B cell (primary cell): ENCODE measurements around the gene MVB12A. TPM values are rescaled to one million over a fixed set of nuclear protein-coding genes. Genes with fewer than 3 reads are reported as not detected.

Source experiments
- ATAC-seq: fragments of 200-7000 bp; cut with Tn5 transposase; one replicate; pipeline ENCODE4 v1.10.0; 2021; ENCODE audit warnings: low read depth, mild to moderate bottlenecking, moderate number of reproducible peaks, moderate library complexity
- CTCF ChIA-PET: fragments of 350-600 bp; sonication (Branson Sonifier 250); formaldehyde crosslinking; loops from one replicate; lab custom pipeline; 2021; ENCODE audit warnings: antibody characterized with exemption, inconsistent platforms; lab: Charles Lee
- POLR2A ChIA-PET: fragments of 350-600 bp; sonication (Branson Sonifier 250); formaldehyde crosslinking; loops from one replicate; lab custom pipeline; 2021; ENCODE audit warnings: antibody characterized with exemption; lab: Charles Lee
- DNase-seq: peaks from one replicate; pipeline ENCODE4 v3.0.0; 2013
- H2AFZ ChIP-seq: 2 replicates; pipeline ENCODE4 v1.6.1; 2012; ENCODE audit warnings: mild to moderate bottlenecking, low read depth, low read length; ENCODE audit not compliant: insufficient read depth, poor library complexity, severe bottlenecking
- H3K27ac ChIP-seq, 2 donors: 1 replicate in 1 of 2; 2 replicates in 1 of 2; pipeline ENCODE4 v1.5.1; 2012 to 2013; ENCODE audit warnings: low read length in 2 of 2, mild to moderate bottlenecking in 2 of 2, moderate library complexity in 1 of 2
- H3K27me3 ChIP-seq, 4 experiments: fragments of 200-600 bp in 1 of 4; sonication (generic) in 1 of 4; replicated peaks in 1 of 4; 1 replicate in 2 of 4; 2 replicates in 2 of 4; pipeline versions ENCODE4 v1.6.1 to v1.7.0; 2013 to 2016; ENCODE audit warnings: low read length in 3 of 4, mild to moderate bottlenecking in 2 of 4, mixed read lengths in 1 of 4, moderate library complexity in 1 of 4; ENCODE audit not compliant: insufficient read depth in 4 of 4, control insufficient read depth in 3 of 4; ENCODE audit errors: control extremely low read depth in 1 of 4
- H3K36me3 ChIP-seq, 2 experiments: replicated peaks in 1 of 2; 1 replicate in 1 of 2; 2 replicates in 1 of 2; pipeline versions ENCODE4 v1.6.1 to v1.7.1; 2013; ENCODE audit warnings: low read length in 1 of 2; ENCODE audit not compliant: insufficient read depth in 2 of 2, control insufficient read depth in 1 of 2; ENCODE audit errors: control extremely low read depth in 1 of 2, extremely low read depth in 1 of 2
- H3K4me1 ChIP-seq, 2 donors: fragments of 200-600 bp in 1 of 2; sonication (generic) in 1 of 2; 1 replicate in 1 of 2; 2 replicates in 1 of 2; pipeline versions ENCODE4 v1.5.1 to v1.6.1; 2013 to 2017; ENCODE audit warnings: low read length in 2 of 2; ENCODE audit not compliant: control insufficient read depth in 2 of 2, insufficient read depth in 2 of 2
- H3K4me2 ChIP-seq: replicated peaks from 2 replicates; pipeline ENCODE3; 2012; ENCODE audit warnings: mild to moderate bottlenecking, low read depth, low read length; ENCODE audit not compliant: poor library complexity, severe bottlenecking
- H3K4me3 ChIP-seq, 5 experiments: fragments of 200-600 bp in 1 of 5; sonication (generic) in 1 of 5; 1 replicate in 3 of 5; 2 replicates in 2 of 5; pipeline versions ENCODE4 v1.5.1 to v1.7.0; 2011 to 2016; ENCODE audit warnings: low read length in 4 of 5, mild to moderate bottlenecking in 4 of 5, low read depth in 2 of 5, control low read depth in 1 of 5, moderate library complexity in 1 of 5; ENCODE audit not compliant: insufficient read depth in 1 of 5; ENCODE audit errors: control extremely low read depth in 1 of 5, extremely low read depth in 1 of 5
- H3K79me2 ChIP-seq: fragments of 200-600 bp; sonication (generic); one replicate; pipeline ENCODE4 v1.6.0; 2016; ENCODE audit warnings: low read length; ENCODE audit not compliant: control insufficient read depth, insufficient read depth
- H3K9ac ChIP-seq: fragments of 200-600 bp; sonication (generic); 2 replicates; pipeline ENCODE4 v1.6.1; 2017; ENCODE audit warnings: mild to moderate bottlenecking, low read length, moderate library complexity
- H3K9me3 ChIP-seq, 3 donors: one replicate each; pipeline versions ENCODE4 v1.6.1 to v1.7.1; 2013; ENCODE audit warnings: low read length in 2 of 3; ENCODE audit not compliant: control insufficient read depth in 2 of 3, insufficient read depth in 1 of 3; ENCODE audit errors: control extremely low read depth in 1 of 3
- H4K20me1 ChIP-seq: 2 replicates; pipeline ENCODE4 v1.6.0; 2012; ENCODE audit warnings: mild to moderate bottlenecking, low read length; ENCODE audit not compliant: insufficient read depth, control insufficient read depth, poor library complexity, severe bottlenecking
- H3K27ac Mint-ChIP-seq: one replicate; pipeline ENCODE4 v1.8.0; 2021; ENCODE audit warnings: mixed read lengths
- H3K27me3 Mint-ChIP-seq: one replicate; pipeline ENCODE4 v1.8.0; 2021; ENCODE audit warnings: mixed read lengths
- H3K4me1 Mint-ChIP-seq: one replicate; pipeline ENCODE4 v1.8.0; 2021; ENCODE audit warnings: mixed read lengths
- H3K4me3 Mint-ChIP-seq: one replicate; pipeline ENCODE4 v1.8.0; 2021; ENCODE audit warnings: mixed read lengths
- H3K9me3 Mint-ChIP-seq: one replicate; pipeline ENCODE4 v1.8.0; 2022; ENCODE audit warnings: mixed read lengths; ENCODE audit not compliant: insufficient read depth
- CTCF ChIP-seq: fragments of 200-600 bp; IDR thresholded peaks from one replicate; pipeline ENCODE4 v1.8.0; 2022; ENCODE audit warnings: antibody characterized with exemption, mild to moderate bottlenecking
- EZH2 ChIP-seq: IDR thresholded peaks from 2 replicates; pipeline ENCODE4 v1.6.1; 2012; ENCODE audit warnings: borderline replicate concordance, low read depth, mild to moderate bottlenecking, moderate library complexity, low read length; ENCODE audit not compliant: insufficient read depth, poor library complexity, severe bottlenecking
- WGBS: methylation state at CpG from one replicate; pipeline ENCODE4 v1.1.5; 2013; ENCODE audit warnings: missing lambda C conversion rate; ENCODE audit not compliant: insufficient coverage; 5-methylcytosine and 5-hydroxymethylcytosine counted together
- intact Hi-C: fragments of 100-400 bp; cut with micrococcal nuclease; formaldehyde crosslinking; loops from one replicate; pipeline ENCODE4 v1.10.0; 2022
- polyA plus RNA-seq: library from polyadenylated mRNA; depleted of rRNA; stranded (reverse); fragments of >200 nt; gene quantifications from 2 replicates; pipeline ENCODE4 v1.2.3, GENCODE V29; 2012
- total RNA-seq, 2 donors: library from RNA; stranded (reverse); fragments of 120-200 nt in 1 of 2; gene quantifications; 1 replicate in 1 of 2; 2 replicates in 1 of 2; pipeline versions ENCODE4 v1.2.3 to v1.2.4, GENCODE V29; 2013 to 2022

Gene MVB12A
- total and polyA plus RNA-seq, 2 donors (not counting 1 experiment from before 2014, with no cell fraction given): 31.3 to 33.6 TPM

- peak within 1 kb of the TSS; percentile 86 for H3K27ac Mint-ChIP-seq
- Histone ChIP-seq H2AFZ (peak within 1 kb of the TSS; percentile 88), H4K20me1 (peaks cover 24% of the 10 kb centered on the region), H3K4me2 (peak within 1 kb of the TSS; percentile 98), H3K79me2 (peaks cover 50% of the 10 kb centered on the region), H3K4me3 (peak within 1 kb of the TSS; percentile 62 to 95 (median 75)), H3K4me1 (peaks cover 26 to 45% of the 10 kb centered on the region in 2 donors), H3K27me3 (no peaks in the 10 kb centered on the region), H3K9ac (peak within 1 kb of the TSS; percentile 93), H3K9me3 (no peaks in the 10 kb centered on the region), H3K36me3 (peaks cover 0 to 11% of the 10 kb centered on the region in 2 experiments), H3K27ac (peak within 1 kb of the TSS; percentile 72 to 86)
- ChIA-PET POLR2A (interaction anchor here (0.5 to 1.4 kb wide), 7 partner anchors 14 to 1788 kb away, joined by 3 to 14 read pairs (median 4); partner anchors contain the start of genes DDA1 and MVB12A), CTCF (interaction anchor here (0.8 to 2.5 kb wide), 6 partner anchors 14 to 96 kb away, joined by 3 to 10 read pairs (median 4); partner anchors contain the start of genes DDA1 and MVB12A)
- ATAC-seq (peak; percentile 91), DNase-seq (peak; percentile 81)
- peaks cover 42% of the 10 kb centered on the region for H3K4me1 Mint-ChIP-seq
- TF ChIP-seq EZH2 (no peak), CTCF (no peak)
- peak within 1 kb of the TSS; percentile 85 for H3K4me3 Mint-ChIP-seq
- 2% methylated on average over 14 of the region's 18 CpGs for WGBS
- no peaks in the 10 kb centered on the region for H3K9me3 Mint-ChIP-seq
- H3K27me3 Mint-ChIP-seq: no peaks in the 10 kb centered on the region
- intact Hi-C loops: loop anchor here (1.0 to 10.0 kb wide), 5 partner anchors 14 to 149 kb away; partner anchors contain the start of genes COLGALT1 and GTPBP3
Observed at GRCh38 chr19:17405250-17406045, 14.4 kb upstream of the MVB12A start, which contains the start of gene BST2. BST2 (minus strand) TSS chr19:17405630; CDS start chr19:17405575, 55 bp downstream.
